Fibroblast of skin of left biceps (primary cell): ENCODE data around the gene TTC34.
"Not testable (repeated sequence)": the region's sequence is repeated elsewhere in the genome, so short reads cannot be mapped to it uniquely, and the experiment has no call there.

ENCODE experiments used
- DNase-seq, 2 experiments: peaks; one replicate each; pipeline ENCODE4 v3.0.0-alpha.2; 2013; ENCODE audit warnings: low read depth in 2 of 2

TTC34 gene

GRCh38 chr1:2796890-2797740 is 4.4 kb downstream of the TTC34 start:
- DNase-seq: no peak

- DNase-seq: no peak
Measured at GRCh38 chr1:2795926-2796325, 5.6 kb downstream of the TTC34 start.

- DNase-seq: no peak
Measured at GRCh38 chr1:2791027-2791760, 10.3 kb downstream of the TTC34 start.

GRCh38 chr1:2789986-2790581 is 11.4 kb downstream of the TTC34 start:
- DNase-seq: no peak

DNA sequence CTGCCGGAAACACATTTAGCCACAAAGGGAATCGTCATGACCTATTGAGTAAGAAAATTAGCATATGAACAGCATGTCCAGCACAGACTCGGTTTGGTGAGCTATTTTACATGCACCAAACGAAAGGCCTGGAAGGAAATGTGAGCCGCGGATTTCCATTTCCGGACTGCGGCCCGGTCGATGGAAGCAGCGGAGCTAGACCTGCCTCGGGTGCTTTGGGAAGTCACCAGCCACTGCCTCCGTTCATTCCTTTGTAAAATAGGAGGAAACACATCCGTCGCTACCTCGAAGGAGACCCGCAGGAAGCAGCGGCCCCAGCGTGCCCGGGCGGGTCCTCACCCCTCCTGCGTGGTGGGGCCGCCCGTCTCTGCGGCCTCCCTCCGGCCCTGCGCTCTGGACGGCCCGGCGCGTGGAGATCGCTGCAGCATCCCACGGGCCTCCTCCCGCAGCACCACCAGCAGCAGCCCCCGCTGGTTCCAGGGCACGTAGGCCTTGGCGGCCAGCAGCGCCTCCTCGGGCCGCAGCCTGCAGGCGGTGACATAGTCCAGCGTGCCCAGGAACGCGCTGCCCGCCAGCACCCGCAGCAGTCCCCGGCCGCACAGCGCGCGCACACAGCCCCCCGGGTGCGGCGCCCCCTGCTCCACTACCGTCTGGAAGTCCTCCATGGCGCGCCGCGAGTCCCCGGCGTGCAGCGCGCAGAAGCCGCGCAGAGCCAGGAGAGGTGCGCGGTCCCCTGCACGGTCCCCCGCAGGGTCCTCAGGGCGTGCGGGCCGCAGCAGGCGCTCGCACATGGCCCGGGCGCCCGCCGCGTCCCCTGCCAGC is 12.1 kb downstream of the TTC34 start:
- no peak for DNase-seq

DNA sequence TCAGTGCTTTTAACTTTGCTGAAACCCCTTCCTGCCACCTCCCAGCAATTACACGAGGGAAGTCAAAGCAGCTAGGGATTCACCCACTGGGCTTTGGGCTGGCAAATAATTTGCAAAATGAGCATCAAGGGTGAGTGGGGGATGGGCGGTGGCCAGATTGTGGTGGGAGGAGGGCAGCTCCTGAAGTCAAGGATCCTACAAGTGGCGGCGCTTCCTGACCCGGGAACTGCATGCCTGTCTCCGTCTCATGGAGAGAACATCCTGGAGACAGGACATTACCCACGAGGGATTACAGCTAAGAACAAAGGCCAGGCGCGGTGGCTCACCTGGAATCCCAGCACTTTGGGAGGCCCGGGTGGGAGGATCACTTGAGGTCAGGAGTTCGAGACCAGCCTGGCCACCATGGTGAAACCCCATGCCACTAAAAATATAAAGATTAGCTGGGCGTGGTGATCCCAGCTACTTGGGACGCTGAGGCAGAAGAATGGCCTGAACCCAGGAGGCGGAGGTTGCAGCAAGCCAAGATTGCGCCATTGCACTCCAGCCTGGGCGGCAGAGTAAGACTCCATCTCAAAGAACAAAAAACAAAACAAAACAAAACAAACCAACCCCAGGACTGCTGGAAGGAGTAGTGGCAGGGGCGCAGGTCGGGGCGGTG is 12.9 kb downstream of the TTC34 start:
- DNase-seq: no peak

GRCh38 chr1:2787163-2787911 is 14.2 kb downstream of the TTC34 start:
- no peak for DNase-seq

GRCh38 chr1:2786329-2787162 is 14.9 kb downstream of the TTC34 start:
- DNase-seq: no peak

DNA sequence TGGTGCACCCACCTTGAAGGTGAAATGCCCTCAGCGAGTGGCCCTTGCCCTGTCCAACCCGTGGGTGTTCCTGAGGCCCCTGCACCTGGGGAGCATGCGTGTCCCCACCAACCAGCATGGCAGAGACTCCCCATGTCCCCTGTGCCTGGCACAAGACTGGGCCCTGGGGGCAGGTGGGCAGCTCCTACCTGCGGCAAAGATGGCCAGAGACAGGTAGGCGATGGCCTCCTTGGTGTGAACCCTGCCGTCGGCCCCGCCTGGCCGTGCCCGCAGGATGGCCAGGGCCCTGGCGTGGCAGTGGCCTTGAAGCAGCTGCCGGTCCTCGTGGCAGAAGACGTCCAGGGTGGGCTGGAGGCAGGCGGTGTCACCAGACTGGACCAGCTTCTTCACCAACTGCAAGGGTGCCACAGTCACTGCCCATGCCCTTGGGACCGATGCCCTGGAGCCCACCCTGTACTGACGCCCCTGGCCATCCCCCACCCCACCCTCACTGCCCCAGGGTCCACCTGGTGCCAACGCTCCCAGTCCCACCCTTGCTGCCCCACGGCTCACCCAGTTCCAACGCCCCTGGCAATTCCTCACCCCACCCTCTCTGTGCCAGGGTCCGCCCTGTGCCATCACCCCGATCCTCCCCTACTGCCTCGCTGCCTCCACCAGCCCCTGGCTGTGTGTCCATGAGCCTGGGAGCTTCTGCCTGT is 15.7 kb downstream of the TTC34 start:
- DNase-seq: no peak

- no peak for DNase-seq
Measured at GRCh38 chr1:2784854-2785630, 16.5 kb downstream of the TTC34 start.

DNA sequence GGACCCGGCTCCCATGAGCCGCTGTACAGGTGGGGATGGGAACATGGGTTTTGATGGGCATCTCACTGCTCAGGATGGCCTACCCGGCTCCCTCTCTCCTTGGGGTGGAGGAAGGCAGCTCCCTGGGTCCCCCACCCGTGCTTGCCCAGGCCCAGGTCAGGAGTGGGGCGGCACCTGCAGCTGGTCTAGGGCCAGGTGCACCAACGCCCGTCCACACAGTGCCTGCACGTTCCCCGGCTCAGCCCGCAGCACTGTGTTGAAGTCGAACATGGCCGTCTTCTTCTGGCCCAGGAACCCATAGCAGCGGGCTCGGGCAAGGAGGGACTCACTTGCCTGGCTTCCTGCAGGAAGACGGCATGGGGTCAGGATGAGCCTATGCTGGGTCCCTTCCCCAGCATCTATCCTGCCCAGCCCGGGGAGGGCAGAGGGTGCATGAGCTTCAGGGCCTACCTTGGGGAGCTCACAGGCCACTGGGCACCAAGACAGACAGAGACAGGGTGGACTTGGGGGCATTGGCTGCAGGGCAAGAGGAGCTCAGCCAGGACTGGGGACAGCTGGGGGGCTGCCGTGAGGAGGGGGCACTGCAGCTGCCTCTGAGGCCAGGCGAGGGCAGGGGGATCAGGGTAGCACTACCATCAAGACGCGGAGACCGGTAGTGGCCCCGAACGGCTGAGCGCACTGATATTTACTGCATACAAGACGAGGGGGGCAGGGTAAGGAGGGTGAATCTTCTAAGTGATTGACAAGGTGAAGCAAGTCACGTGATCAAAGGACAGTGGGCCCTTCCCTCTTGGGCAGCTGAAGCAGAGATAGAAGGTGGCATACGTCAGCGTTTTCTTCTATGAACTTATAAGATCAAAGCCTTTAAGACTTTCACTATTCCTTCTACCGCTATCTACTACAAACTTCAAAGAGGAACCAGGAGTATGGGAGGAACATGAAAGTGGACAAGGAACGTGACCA is 17.8 kb downstream of the TTC34 start:
- DNase-seq: no peak

DNA sequence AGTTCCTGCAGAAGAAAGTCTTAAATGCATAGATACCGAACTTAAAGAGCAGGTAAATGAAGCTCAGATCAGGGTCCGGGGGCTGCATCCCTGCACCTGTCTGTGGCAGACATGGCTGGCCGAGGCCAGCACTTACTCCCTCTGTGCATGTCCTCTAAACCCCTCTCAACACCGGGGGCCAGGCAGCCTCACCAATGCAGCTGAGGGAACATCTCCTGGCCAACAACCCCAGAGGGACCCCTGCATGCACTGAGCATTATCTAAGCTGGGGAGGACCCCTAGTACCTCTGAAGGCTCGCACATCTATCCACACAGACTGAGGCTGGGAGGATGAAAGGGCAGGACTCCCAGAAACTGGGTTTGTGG is 18.4 kb downstream of the TTC34 start:
- DNase-seq: no peak

- no peak for DNase-seq
Measured at GRCh38 chr1:2781627-2782026, 19.9 kb downstream of the TTC34 start.

DNA sequence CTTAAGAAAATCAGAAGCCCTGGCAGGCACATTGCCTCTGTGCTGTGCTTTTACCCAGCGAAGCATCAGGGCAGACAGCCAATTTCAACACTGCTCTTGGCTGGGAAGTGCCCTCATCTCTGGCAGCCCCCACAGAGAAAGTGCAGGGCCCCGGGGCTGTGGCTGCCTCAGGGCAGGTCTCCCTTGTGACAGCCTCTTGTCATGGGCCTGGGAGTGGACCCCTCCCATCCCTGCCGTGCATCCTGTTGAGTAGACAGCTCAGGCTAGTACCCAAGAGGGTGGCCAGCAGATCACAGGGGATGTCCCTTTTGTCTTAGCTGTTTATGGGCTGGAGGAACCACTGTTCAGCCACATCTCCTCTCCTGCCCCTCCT is 23.3 kb downstream of the TTC34 start:
- no peak for DNase-seq

- no peak for DNase-seq
Measured at GRCh38 chr1:2777424-2778219, 23.9 kb downstream of the TTC34 start.

DNA sequence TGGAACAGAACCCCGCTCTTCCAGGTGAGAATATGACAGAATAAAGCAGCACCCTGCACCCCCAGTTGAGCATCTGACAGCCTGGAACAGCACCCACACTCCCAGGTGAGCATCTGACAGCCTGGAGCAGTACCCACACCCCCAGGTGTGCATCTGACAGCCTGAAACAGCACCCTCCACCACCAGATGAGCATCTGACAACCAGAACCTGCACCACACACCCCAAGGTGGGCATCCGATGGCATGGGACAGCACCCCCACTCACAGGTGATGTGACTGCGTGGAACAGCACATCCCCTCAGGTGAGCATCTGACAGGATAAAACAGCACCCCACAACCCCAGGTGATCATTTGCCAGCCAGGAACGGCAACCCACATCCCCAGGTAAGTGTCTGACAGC is 26.2 kb downstream of the TTC34 start:
- DNase-seq: not testable (repeated sequence)
